SK-N-SH (cell line): ENCODE results near the gene MPHOSPH9. TPM values are rescaled to one million over a fixed set of nuclear protein-coding genes. Genes with fewer than 3 reads are reported as not detected.

Experiments
- CTCF ChIA-PET: fragments of 300-600, 350-600 bp; formaldehyde crosslinking; extraction: SDS; loops from one replicate; lab custom pipeline; 2021; lab: Yijun Ruan, JAX
- POLR2A ChIA-PET: fragments of 350-600 bp; sonication (Branson Sonifier 250); formaldehyde crosslinking; extraction: SDS; loops from one replicate; lab custom pipeline; 2020; ENCODE audit warnings: antibody characterized with exemption, inconsistent platforms; lab: Yijun Ruan, JAX
- DNase-seq: peaks from one replicate; pipeline ENCODE4 v3.0.0; 2012
- H2AFZ ChIP-seq: fragments of 200-600 bp; sonication (generic); 2 replicates; pipeline ENCODE4 v1.8.1; 2016; ENCODE audit warnings: antibody characterized with exemption, mild to moderate bottlenecking, low read depth
- H3F3A ChIP-seq: fragments of 200-600 bp; sonication (generic); replicated peaks from 2 replicates; pipeline ENCODE3; 2016; ENCODE audit warnings: antibody characterized with exemption, mild to moderate bottlenecking; ENCODE audit not compliant: insufficient read depth
- H3K27ac ChIP-seq, 2 experiments: fragments of 200-500 bp in 1 of 2; fragments of 200-600 bp in 1 of 2; sonication (Bioruptor generic) in 1 of 2; sonication (generic), shearing (Covaris generic) in 1 of 2; 2 replicates each; pipeline versions ENCODE4 v1.5.1 to v1.6.1; 2014 to 2016; ENCODE audit warnings: low read depth in 2 of 2, inconsistent platforms in 1 of 2, low read length in 1 of 2, mild to moderate bottlenecking in 1 of 2, mixed read lengths in 1 of 2
- H3K27me3 ChIP-seq: fragments of 200-600 bp; sonication (generic), shearing (Covaris generic); 2 replicates; pipeline ENCODE4 v1.6.1; 2016; ENCODE audit warnings: mixed run types; ENCODE audit not compliant: insufficient read depth
- H3K36me3 ChIP-seq, 2 experiments: fragments of 200-500 bp in 1 of 2; fragments of 200-600 bp in 1 of 2; sonication (Bioruptor generic) in 1 of 2; sonication (generic) in 1 of 2; replicated peaks in 1 of 2; 2 replicates each; pipeline versions ENCODE3 to v1.5.1; 2014 to 2016; ENCODE audit warnings: low read length in 1 of 2, mild to moderate bottlenecking in 1 of 2; ENCODE audit not compliant: insufficient read depth in 2 of 2, control insufficient read depth in 1 of 2
- H3K4me1 ChIP-seq, 2 experiments: fragments of 200-500 bp in 1 of 2; fragments of 200-600 bp in 1 of 2; sonication (Bioruptor generic) in 1 of 2; sonication (generic), shearing (Covaris generic) in 1 of 2; 2 replicates each; pipeline versions ENCODE4 v1.5.1 to v1.6.1; 2014 to 2016; ENCODE audit warnings: low read depth in 1 of 2, low read length in 1 of 2, mixed run types in 1 of 2; ENCODE audit not compliant: insufficient read depth in 2 of 2, control insufficient read depth in 1 of 2
- H3K4me2 ChIP-seq: fragments of 200-600 bp; sonication (generic), shearing (Covaris generic); 2 replicates; pipeline ENCODE4 v1.6.1; 2017; ENCODE audit warnings: mixed run types
- H3K4me3 ChIP-seq, 2 experiments: fragments of 200-500 bp in 1 of 2; fragments of 200-600 bp in 1 of 2; sonication (Bioruptor generic) in 1 of 2; sonication (generic), shearing (Covaris generic) in 1 of 2; 2 replicates each; pipeline versions ENCODE4 v1.5.1 to v1.8.1; 2014 to 2016; ENCODE audit warnings: low read depth in 2 of 2, inconsistent platforms in 1 of 2, low read length in 1 of 2, mild to moderate bottlenecking in 1 of 2, mixed read lengths in 1 of 2, moderate library complexity in 1 of 2
- H3K79me2 ChIP-seq: fragments of 200-600 bp; sonication (generic); 2 replicates; pipeline ENCODE4 v1.8.1; 2017; ENCODE audit warnings: mild to moderate bottlenecking; ENCODE audit not compliant: insufficient read depth
- H3K9ac ChIP-seq: fragments of 200-600 bp; sonication (generic); 2 replicates; pipeline ENCODE4 v1.6.1; 2017; ENCODE audit warnings: mixed run types
- H3K9me2 ChIP-seq: fragments of 200-600 bp; sonication (generic); 2 replicates; pipeline ENCODE4 v1.6.1; 2017; ENCODE audit warnings: mixed run types
- H3K9me3 ChIP-seq: fragments of 200-600 bp; sonication (generic); 2 replicates; pipeline ENCODE4 v1.6.1; 2017; ENCODE audit warnings: mixed run types, mild to moderate bottlenecking, moderate library complexity
- H4K20me1 ChIP-seq: fragments of 200-600 bp; sonication (generic); 2 replicates; pipeline ENCODE4 v1.6.1; 2017; ENCODE audit warnings: mild to moderate bottlenecking, mixed run types; ENCODE audit not compliant: insufficient read depth
- CHD2 ChIP-seq: fragments of 150-350 bp; IDR thresholded peaks from 2 replicates; pipeline ENCODE4 v1.6.1; 2018; ENCODE audit warnings: low read length; ENCODE audit not compliant: partially characterized antibody
- ELF1 ChIP-seq: IDR thresholded peaks from 2 replicates; pipeline ENCODE4 v1.4.0; 2012
- EP300 ChIP-seq, 2 experiments: IDR thresholded peaks; 2 replicates each; pipeline versions ENCODE4 v1.4.0 to v1.6.1; 2012; ENCODE audit warnings: borderline replicate concordance in 1 of 2, low read depth in 1 of 2, low read length in 1 of 2
- EZH2phosphoT487 ChIP-seq: fragments of 200-600 bp; sonication (generic); IDR thresholded peaks from 2 replicates; pipeline ENCODE4 v1.6.1; 2017; ENCODE audit warnings: low read depth, mixed run types, mild to moderate bottlenecking, antibody characterized with exemption, moderate library complexity, borderline replicate concordance
- JUND ChIP-seq: IDR thresholded peaks from 2 replicates; pipeline ENCODE4 v1.4.0; 2012
- MXI1 ChIP-seq: IDR thresholded peaks from 2 replicates; pipeline ENCODE4 v1.6.1; 2012; ENCODE audit warnings: mild to moderate bottlenecking, low read depth, low read length, improper control_type of control experiment
- NRF1 ChIP-seq: IDR thresholded peaks from 2 replicates; pipeline ENCODE4 v1.6.1; 2012; ENCODE audit warnings: low read depth, mild to moderate bottlenecking, low read length
- PBX3 ChIP-seq: IDR thresholded peaks from 2 replicates; pipeline ENCODE4; 2012
- RFX5 ChIP-seq: IDR thresholded peaks from 2 replicates; pipeline ENCODE4 v1.6.1; 2012; ENCODE audit warnings: mild to moderate bottlenecking, improper control_type of control experiment, low read length
- RXRA ChIP-seq: IDR thresholded peaks from 2 replicates; pipeline ENCODE4 v1.4.0; 2012; ENCODE audit warnings: low read depth, mild to moderate bottlenecking, borderline replicate concordance
- TAF1 ChIP-seq: IDR thresholded peaks from 2 replicates; pipeline ENCODE4 v1.6.1; 2012; ENCODE audit warnings: low read depth, mild to moderate bottlenecking, low read length, moderate library complexity, borderline replicate concordance
- TCF12 ChIP-seq: IDR thresholded peaks from 2 replicates; pipeline ENCODE4 v1.4.0; 2012
- TEAD4 ChIP-seq: IDR thresholded peaks from 2 replicates; pipeline ENCODE4 v1.4.0; 2012; ENCODE audit warnings: mild to moderate bottlenecking, borderline replicate concordance; ENCODE audit not compliant: insufficient read depth
- YY1 ChIP-seq: IDR thresholded peaks from 2 replicates; pipeline ENCODE4 v1.4.0; 2012; ENCODE audit warnings: low read depth, mild to moderate bottlenecking
- ZBTB33 ChIP-seq: IDR thresholded peaks from 2 replicates; pipeline ENCODE4 v1.4.0; 2012; ENCODE audit warnings: low read depth, borderline replicate concordance
- WGBS: methylation state at CpG from one replicate; pipeline ENCODE4 v1.1.6; 2017; ENCODE audit warnings: low lambda C conversion rate; 5-methylcytosine and 5-hydroxymethylcytosine counted together
- polyA plus RNA-seq, 3 experiments: library from polyadenylated mRNA; depleted of rRNA; stranded (reverse); fragments of >200 nt; gene quantifications; 2 replicates each; pipeline ENCODE4 v1.2.3, GENCODE V29; 2012
- TF ChIP-seq, protein P1 (sequence below): IDR thresholded peaks from 2 replicates; pipeline ENCODE4 v1.4.0; 2012; ENCODE audit warnings: low read depth
- TF ChIP-seq, protein P2 (sequence below): IDR thresholded peaks from 2 replicates; pipeline ENCODE4 v1.4.0; 2012; ENCODE audit warnings: low read depth, borderline replicate concordance

MPHOSPH9 gene
- polyA plus RNA-seq, 1 of the 3 experiments (the other 2 are of a cell fraction), result 9.0 TPM

GRCh38 chr12:123261196-123261595 lies 28.3 kb upstream of the MPHOSPH9 start:
- ChIA-PET POLR2A (no interaction called here), CTCF (interaction anchor here (0.7 to 1.4 kb wide), 3 partner anchors 23 to 36 kb away, joined by 3 to 4 read pairs (median 3); partner anchors contain the start of gene MPHOSPH9)
- H3K9ac ChIP-seq, result no peak overlapping the region
- no peak overlapping the region for H2AFZ ChIP-seq
- peaks cover 86% of the 10 kb centered on the region for H3K79me2 ChIP-seq
- H3F3A ChIP-seq, result peaks cover 34% of the 10 kb centered on the region
- DNase-seq, result no peak
- WGBS, result 93% methylated on average over 4 of the region's 4 CpGs
- peaks cover 64 to 73% of the 10 kb centered on the region in 2 experiments for H3K36me3 ChIP-seq
- H3K4me2 ChIP-seq, result no peak overlapping the region
- no peak overlapping the region for H3K4me3 ChIP-seq
- H3K9me3 ChIP-seq, result no peaks in the 10 kb centered on the region
- no peaks in the 10 kb centered on the region for H3K27me3 ChIP-seq
- peaks cover 0 to 4% of the 10 kb centered on the region in 2 experiments; a peak in 1 of 4 replicates for H3K4me1 ChIP-seq
- H3K27ac ChIP-seq, result no peak overlapping the region
- H4K20me1 ChIP-seq, result peaks cover 23% of the 10 kb centered on the region
- TF ChIP-seq TCF12, result no peak
- TF ChIP-seq RFX5, result no peak
- no peak for TF ChIP-seq RXRA
- TF ChIP-seq PBX3, result no peak
- TF ChIP-seq MXI1, result no peak
- no peaks in the 10 kb centered on the region for H3K9me2 ChIP-seq

- Histone ChIP-seq H3K4me2 (no peak overlapping the region), H3K27me3 (no peaks in the 10 kb centered on the region), H3K4me1 (no peaks in the 10 kb centered on the region; a peak in 1 of 4 replicates), H2AFZ (no peak overlapping the region), H3K9ac (no peak overlapping the region), H3F3A (peaks cover 37% of the 10 kb centered on the region), H3K4me3 (no peak overlapping the region), H3K79me2 (peaks cover 86% of the 10 kb centered on the region), H4K20me1 (peaks cover 20% of the 10 kb centered on the region), H3K9me3 (no peaks in the 10 kb centered on the region), H3K36me3 (peaks cover 62 to 83% of the 10 kb centered on the region in 2 experiments), H3K27ac (no peak overlapping the region), H3K9me2 (no peaks in the 10 kb centered on the region)
- DNase-seq, result no peak
- WGBS, result 93% methylated on average over 9 of the region's 9 CpGs
- TF ChIP-seq ZBTB33 (no peak), EZH2phosphoT487 (no peak), TEAD4 (no peak), TAF1 (no peak), YY1 (no peak), EP300 (IDR thresholded peaks at IDR 0.05; ENCODE audit: borderline replicate concordance in 1 of 2, low read depth in 1 of 2, low read length in 1 of 2) (no peak), ELF1 (no peak), JUND (no peak), NRF1 (no peak), CHD2 (no peak)
- TF ChIP-seq, protein P1, sequence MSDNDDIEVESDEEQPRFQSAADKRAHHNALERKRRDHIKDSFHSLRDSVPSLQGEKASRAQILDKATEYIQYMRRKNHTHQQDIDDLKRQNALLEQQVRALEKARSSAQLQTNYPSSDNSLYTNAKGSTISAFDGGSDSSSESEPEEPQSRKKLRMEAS, result no peak
- TF ChIP-seq, protein P2, sequence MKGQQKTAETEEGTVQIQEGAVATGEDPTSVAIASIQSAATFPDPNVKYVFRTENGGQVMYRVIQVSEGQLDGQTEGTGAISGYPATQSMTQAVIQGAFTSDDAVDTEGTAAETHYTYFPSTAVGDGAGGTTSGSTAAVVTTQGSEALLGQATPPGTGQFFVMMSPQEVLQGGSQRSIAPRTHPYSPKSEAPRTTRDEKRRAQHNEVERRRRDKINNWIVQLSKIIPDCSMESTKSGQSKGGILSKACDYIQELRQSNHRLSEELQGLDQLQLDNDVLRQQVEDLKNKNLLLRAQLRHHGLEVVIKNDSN, result no peak
- ChIA-PET POLR2A (no interaction called here), CTCF (interaction anchor here (1.2 to 1.4 kb wide), 2 partner anchors 22 to 27 kb away, joined by 3 to 4 read pairs; partner anchors contain the start of gene MPHOSPH9)
Measured at GRCh38 chr12:123260081-123260480, 27.1 kb upstream of the MPHOSPH9 start.
